Skin epidermis (tissue), 12 donors: ENCODE measurements around the gene ZNF600.
"Not testable (repeated sequence)": the region's sequence is repeated elsewhere in the genome, so short reads cannot be mapped to it uniquely, and the experiment has no call there.

Experiments
- H3K27ac ChIP-seq, 21 experiments: fragments of 200-600 bp; sonication (generic) in 11 of 21; one replicate each; pipeline ENCODE4 v1.5.0; 2020; ENCODE audit warnings: mild to moderate bottlenecking in 3 of 21, inconsistent platforms in 2 of 21, moderate library complexity in 2 of 21
- H3K4me3 ChIP-seq, 7 experiments: fragments of 200-600 bp; sonication (generic) in 2 of 7; one replicate each; pipeline ENCODE4 v1.5.0; 2020; ENCODE audit warnings: inconsistent platforms in 2 of 7, mild to moderate bottlenecking in 2 of 7, moderate library complexity in 1 of 7

ZNF600 gene

GRCh38 chr19:52786464-52787354 is at the start of gene ZNF600:
Gene ZNF600 (minus strand): TSS chr19:52786791. CDS start chr19:52778888, 7,903 bp downstream.
- peak within 1 kb of the TSS in 20 of 21 experiments; percentile 15 to 86 (median 72) for H3K27ac ChIP-seq
- H3K4me3 ChIP-seq: peak within 1 kb of the TSS; percentile 47 to 82 (median 56)

- not testable (repeated sequence) for H3K27ac ChIP-seq, H3K4me3 ChIP-seq
Observed at GRCh38 chr19:52834289-52834688, 47.7 kb upstream of the ZNF600 start.

GRCh38 chr19:52833541-52833940 is 47.0 kb upstream of the ZNF600 start:
- not testable (repeated sequence) for H3K4me3 ChIP-seq, H3K27ac ChIP-seq

- not testable (repeated sequence) for H3K27ac ChIP-seq, H3K4me3 ChIP-seq
Observed at GRCh38 chr19:52829866-52830265, 43.3 kb upstream of the ZNF600 start.

DNA sequence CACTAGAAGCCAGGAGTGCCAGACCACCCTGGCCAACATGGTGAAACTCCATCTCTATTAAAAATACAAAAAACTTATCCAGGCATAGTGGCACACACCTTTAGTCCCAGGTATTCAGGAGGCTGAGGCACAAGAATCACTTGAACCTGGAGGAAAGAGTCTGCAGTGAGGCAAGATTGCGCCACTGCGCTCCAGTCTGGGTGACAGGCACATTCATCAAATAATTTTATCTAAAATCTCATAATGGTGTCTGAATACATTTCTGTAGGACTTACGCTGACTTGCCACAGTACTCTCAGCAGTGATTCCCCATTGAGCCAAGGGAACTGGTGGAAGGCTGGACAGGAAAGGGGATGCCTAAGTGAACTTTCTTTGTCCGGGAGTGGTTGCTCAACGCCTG is 39.2 kb upstream of the ZNF600 start:
- Histone ChIP-seq H3K4me3 (no peak overlapping the region), H3K27ac (no peak overlapping the region)

DNA sequence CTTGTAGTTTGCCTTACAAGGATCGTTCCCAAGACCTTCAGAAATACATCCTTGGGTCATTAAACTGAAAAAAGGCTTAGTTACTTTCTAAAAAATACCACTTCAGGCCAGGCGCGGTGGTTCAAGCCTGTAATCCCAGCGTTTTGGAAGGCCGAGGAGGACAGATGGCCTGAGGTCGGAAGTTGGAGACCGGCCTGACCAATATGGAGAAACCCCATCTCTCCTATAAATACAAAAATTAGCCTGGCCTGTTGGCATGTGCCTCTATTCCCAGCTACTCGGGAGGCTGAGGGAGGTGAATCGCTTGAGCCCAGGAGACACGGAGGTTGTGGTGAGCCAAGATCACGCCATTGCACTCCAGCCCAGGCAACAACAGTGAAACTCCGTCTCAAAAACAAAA is 37.1 kb upstream of the ZNF600 start:
- H3K27ac ChIP-seq: no peak overlapping the region
- no peak overlapping the region for H3K4me3 ChIP-seq

DNA sequence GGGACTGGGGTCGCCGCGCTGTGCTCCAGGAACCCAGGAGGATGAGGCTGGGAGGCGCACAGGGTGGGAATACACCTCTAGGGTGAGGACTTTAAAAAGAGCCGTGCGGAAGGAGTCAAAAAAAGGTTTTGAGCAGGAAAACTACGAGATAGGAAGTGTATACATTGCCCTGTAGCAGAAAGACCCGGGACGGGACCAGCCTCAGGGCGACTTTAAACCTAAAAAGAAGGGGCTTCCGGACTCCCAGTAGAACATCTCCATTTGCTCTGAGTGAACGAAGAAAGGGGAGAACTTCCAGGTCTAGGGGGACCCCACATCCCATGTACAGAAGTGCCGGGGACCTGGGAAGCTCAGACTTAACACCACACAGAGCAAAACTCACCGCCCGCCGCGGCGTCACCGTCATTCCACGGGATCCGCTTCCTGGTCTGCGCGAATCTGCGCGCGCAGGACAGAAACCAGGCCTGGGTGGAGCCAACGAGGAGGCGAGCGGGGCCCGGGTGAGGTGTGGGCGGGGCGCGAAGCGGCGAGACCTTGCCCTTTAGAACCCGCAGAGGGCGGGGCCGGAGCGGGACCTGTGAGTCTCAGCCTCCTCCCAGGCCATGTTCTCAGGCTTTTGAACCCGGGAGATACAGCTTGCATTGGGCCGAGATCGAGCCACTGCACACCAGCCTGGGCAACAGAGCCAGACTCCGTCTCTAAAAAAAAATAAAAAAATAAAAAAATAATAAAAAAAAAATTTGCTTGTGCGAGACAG is 34.8 kb upstream of the ZNF600 start, which contains the start of gene ZNF28:
Gene ZNF28, minus strand, starts transcription at position 430 of the 757 bp plus-strand sequence. CDS start 3,675 bp downstream, outside the sequence.
- Histone ChIP-seq H3K27ac (peak within 1 kb of the TSS in 17 of 21 experiments; percentile 22 to 86 (median 73)), H3K4me3 (peak within 1 kb of the TSS; percentile 43 to 73 (median 64))

GRCh38 chr19:52820472-52821203 is 34.0 kb upstream of the ZNF600 start:
- Histone ChIP-seq H3K4me3 (peak overlapping the region; percentile 43 to 73 (median 64)), H3K27ac (peak overlapping the region in 17 of 21 experiments; percentile 22 to 86 (median 73))

DNA sequence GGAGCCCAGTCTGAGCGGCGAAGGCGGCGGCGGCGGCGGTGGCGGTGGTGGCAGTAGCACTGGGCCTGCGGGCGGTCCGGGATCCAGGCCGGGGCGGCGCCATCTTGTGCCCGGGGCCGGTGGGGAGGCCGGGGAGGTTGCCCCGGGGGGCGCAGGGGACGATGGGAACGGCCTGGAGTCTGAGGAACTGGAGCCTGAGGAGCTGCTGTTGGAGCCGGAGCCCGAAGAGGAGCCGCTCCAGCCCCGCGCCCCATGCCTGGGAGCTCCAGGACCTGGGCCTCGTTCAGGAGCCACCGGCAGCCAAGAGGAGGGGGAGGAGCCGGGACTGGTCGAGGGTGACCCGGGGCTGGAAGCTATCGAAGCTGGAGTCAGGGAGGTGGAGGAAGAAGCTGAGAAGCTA is 23.2 kb upstream of the ZNF600 start:
- no peak overlapping the region for H3K4me3 ChIP-seq
- H3K27ac ChIP-seq: no peak overlapping the region

DNA sequence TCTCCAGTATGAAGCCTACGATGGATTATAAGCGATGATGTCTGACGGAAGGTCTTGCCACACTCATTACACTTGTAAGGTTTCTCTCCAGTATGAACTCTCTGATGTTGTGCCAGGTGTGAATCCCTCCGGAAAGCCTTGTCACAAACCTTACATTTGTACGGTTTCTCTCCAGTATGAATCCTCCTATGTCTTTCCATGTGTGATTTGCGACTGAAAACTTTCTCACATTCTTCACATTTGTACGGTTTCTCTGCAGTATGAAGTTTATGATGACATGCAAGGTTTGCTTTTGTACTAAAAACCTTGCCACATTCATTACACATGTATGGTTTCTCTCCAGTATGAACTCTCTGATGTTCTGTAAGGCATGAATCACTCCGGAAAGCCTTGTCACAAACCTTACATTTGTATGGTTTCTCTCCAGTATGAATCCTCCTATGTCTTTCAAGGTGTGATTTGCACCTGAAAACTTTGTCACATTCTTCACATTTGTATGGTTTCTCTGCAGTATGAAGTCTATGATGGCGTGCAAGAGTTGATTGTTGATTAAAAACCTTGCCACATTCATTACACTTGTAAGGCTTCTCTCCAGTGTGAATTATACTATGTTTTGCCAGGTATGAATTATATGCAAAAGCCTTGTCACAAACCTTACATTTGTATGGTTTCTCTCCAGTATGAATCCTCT is 13.5 kb upstream of the ZNF600 start:
- H3K4me3 ChIP-seq, H3K27ac ChIP-seq: not testable (repeated sequence)

- H3K4me3 ChIP-seq: no peak overlapping the region
- no peak overlapping the region for H3K27ac ChIP-seq
Observed at GRCh38 chr19:52789440-52789839, 2.8 kb upstream of the ZNF600 start.

- Histone ChIP-seq H3K27ac (peak overlapping the region in 20 of 21 experiments; percentile 15 to 86 (median 72)), H3K4me3 (peak overlapping the region; percentile 47 to 82 (median 56))
Observed at GRCh38 chr19:52786078-52786463, 520 bp downstream of the ZNF600 start.

DNA sequence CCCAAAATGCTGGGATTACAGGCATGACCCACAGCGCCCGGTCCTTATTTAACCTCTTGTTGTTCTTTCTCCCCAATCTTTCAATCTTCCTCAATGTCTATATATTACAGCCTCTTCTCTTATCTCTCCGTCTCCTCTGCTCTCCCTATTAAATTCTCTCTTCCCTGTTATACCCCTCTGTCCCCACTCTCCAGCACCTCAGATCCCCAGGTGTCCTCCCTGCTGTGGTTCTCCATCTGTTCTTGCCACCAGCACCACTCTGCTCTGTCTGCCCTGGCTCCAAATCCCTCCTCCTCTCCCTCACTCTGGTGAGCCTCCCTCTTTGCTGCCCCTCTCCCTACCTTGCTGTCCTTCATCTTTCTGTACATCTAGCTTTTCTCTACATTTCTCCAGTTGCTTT is 1.1 kb downstream of the ZNF600 start:
- Histone ChIP-seq H3K4me3 (peak overlapping the region in 4 of 7 experiments; percentile 52 to 82 (median 56)), H3K27ac (peak overlapping the region in 3 of 21 experiments; percentile 53 to 85 (median 58))

DNA sequence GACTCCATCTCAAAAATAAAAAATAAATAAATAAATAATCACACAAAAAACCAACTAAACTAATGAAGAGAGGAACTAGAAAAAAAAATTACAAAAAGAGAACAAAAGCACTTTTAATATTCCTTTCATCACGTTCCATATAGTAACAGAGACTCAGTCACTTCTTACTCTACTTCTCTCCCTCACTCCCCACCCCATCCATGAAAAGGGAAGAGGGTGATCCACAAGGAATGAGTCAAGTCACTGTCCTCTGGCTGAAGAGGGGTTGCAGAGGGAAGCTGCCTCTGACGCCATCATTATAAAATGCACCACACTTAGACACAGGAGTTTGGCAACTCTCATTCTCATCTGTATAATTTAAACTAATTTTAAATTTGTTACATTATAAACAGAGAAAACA is 3.7 kb downstream of the ZNF600 start:
- H3K27ac ChIP-seq, H3K4me3 ChIP-seq: not testable (repeated sequence)

GRCh38 chr19:52778811-52779210 is 7.8 kb downstream of the ZNF600 start:
- Histone ChIP-seq H3K4me3 (no peak overlapping the region), H3K27ac (no peak overlapping the region)

GRCh38 chr19:52756447-52756846 is 30.1 kb downstream of the ZNF600 start:
- not testable (repeated sequence) for H3K4me3 ChIP-seq, H3K27ac ChIP-seq

- H3K27ac ChIP-seq: no peak overlapping the region
- H3K4me3 ChIP-seq: no peak overlapping the region
Observed at GRCh38 chr19:52749780-52750179, 36.8 kb downstream of the ZNF600 start.

GRCh38 chr19:52748336-52748950 is 38.1 kb downstream of the ZNF600 start:
- H3K27ac ChIP-seq: peak overlapping the region in 1 of 21 experiments; percentile 10

GRCh38 chr19:52745919-52746318 is 40.7 kb downstream of the ZNF600 start:
- not testable (repeated sequence) for H3K4me3 ChIP-seq, H3K27ac ChIP-seq

More at GRCh38 chr19:52748336-52748950, 38.1 kb downstream of the ZNF600 start:
- no peak overlapping the region for H3K4me3 ChIP-seq
